ENCODE data around the gene ELF4.

The ELF4 gene

GRCh38 chrX:130024127-130024526 lies 86.2 kb downstream of the ELF4 start:
- TF ChIP-seq EZH2phosphoT487 (IDR thresholded peaks at IDR 0.05; ENCODE audit: borderline replicate concordance) = no peak
- Histone ChIP-seq H4K20me1 (ENCODE audit: insufficient read depth, low read length, poor library complexity, severe bottlenecking) (peaks cover 11% of the 10 kb centered on the region), H3K9me3 (ENCODE audit: insufficient read depth, low read depth, low read length) (no peaks in the 10 kb centered on the region), H3K4me3 (ENCODE audit: low read length, poor library complexity, severe bottlenecking) (no peak overlapping the region), H3K9ac (ENCODE audit: low read depth, low read length, poor library complexity, severe bottlenecking) (no peak overlapping the region), H3K4me2 (ENCODE audit: low read depth, low read length, poor library complexity, severe bottlenecking) (peak overlapping the region; percentile 44), H3K9me2 (replicated peaks; ENCODE audit: low read depth, low read length) (no peaks in the 10 kb centered on the region), H3K36me3 (ENCODE audit: insufficient read depth, low read length) (peaks cover 86% of the 10 kb centered on the region), H3K4me1 (ENCODE audit: insufficient read depth, low read length, poor library complexity, severe bottlenecking) (peaks cover 7% of the 10 kb centered on the region), H3K79me2 (ENCODE audit: insufficient read depth, low read length) (peaks cover 8% of the 10 kb centered on the region; the same call in 1 of the 2 replicates), H3K27me3 (ENCODE audit: insufficient read depth, low read length, poor library complexity, severe bottlenecking) (no peaks in the 10 kb centered on the region), H3F3A (ENCODE audit: low read depth) (no peaks in the 10 kb centered on the region), H2AFZ (ENCODE audit: low read length) (no peak overlapping the region)

DNA sequence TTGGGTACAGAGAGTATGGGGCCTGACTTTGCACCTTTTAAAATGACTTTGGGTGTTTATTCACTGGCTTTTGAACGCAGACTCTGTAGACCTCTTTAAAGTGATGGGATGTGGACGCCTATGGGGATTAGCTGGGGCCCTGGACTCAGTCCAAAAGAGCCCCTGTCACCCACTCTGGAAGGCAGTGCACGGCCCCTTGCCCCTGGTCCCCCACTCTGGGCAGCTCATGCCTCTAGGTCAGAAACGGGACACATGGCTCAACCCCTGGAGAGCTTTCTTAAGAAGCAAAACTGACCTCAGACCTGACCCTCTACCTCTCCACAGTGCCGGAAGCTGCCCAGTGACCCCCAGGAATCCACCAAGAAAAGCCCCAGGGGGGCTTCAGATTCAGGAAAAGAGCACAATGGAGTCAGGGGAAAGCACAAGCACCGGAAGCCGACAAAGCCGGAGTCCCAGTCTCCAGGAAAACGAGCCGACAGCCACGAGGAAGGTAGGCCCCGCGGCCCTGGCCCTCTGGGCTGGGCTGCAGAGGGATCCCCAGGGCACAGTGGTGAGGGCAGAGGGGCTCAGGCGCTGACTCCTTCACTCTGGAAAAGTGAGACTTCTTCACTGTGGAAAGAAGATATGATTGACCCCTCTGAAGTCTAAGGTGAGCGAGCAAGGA lies 89.5 kb downstream of the ELF4 start:
- TF ChIP-seq, protein P1, sequence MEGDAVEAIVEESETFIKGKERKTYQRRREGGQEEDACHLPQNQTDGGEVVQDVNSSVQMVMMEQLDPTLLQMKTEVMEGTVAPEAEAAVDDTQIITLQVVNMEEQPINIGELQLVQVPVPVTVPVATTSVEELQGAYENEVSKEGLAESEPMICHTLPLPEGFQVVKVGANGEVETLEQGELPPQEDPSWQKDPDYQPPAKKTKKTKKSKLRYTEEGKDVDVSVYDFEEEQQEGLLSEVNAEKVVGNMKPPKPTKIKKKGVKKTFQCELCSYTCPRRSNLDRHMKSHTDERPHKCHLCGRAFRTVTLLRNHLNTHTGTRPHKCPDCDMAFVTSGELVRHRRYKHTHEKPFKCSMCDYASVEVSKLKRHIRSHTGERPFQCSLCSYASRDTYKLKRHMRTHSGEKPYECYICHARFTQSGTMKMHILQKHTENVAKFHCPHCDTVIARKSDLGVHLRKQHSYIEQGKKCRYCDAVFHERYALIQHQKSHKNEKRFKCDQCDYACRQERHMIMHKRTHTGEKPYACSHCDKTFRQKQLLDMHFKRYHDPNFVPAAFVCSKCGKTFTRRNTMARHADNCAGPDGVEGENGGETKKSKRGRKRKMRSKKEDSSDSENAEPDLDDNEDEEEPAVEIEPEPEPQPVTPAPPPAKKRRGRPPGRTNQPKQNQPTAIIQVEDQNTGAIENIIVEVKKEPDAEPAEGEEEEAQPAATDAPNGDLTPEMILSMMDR (conservative IDR thresholded peaks at IDR 0.05; ENCODE audit: low read length) = no peak
- TF ChIP-seq EZH2phosphoT487 (IDR thresholded peaks at IDR 0.05; ENCODE audit: borderline replicate concordance) = no peak
- no peak overlapping the region for H3K4me3 ChIP-seq (ENCODE audit: low read length, poor library complexity, severe bottlenecking)
- H3K4me1 ChIP-seq (ENCODE audit: insufficient read depth, low read length, poor library complexity, severe bottlenecking) = peaks cover 7% of the 10 kb centered on the region
- H3K79me2 ChIP-seq (ENCODE audit: insufficient read depth, low read length) = peaks cover 32% of the 10 kb centered on the region
- H3K4me2 ChIP-seq (ENCODE audit: low read depth, low read length, poor library complexity, severe bottlenecking) = no peak overlapping the region
- no peaks in the 10 kb centered on the region for H3K9me2 ChIP-seq (replicated peaks; ENCODE audit: low read depth, low read length)
- no peak overlapping the region for H2AFZ ChIP-seq (ENCODE audit: low read length)
- no peaks in the 10 kb centered on the region for H3K27me3 ChIP-seq (ENCODE audit: insufficient read depth, low read length, poor library complexity, severe bottlenecking)
- H4K20me1 ChIP-seq (ENCODE audit: insufficient read depth, low read length, poor library complexity, severe bottlenecking) = peaks cover 17% of the 10 kb centered on the region
- H3K9me3 ChIP-seq (ENCODE audit: insufficient read depth, low read depth, low read length) = no peaks in the 10 kb centered on the region
- peaks cover 78% of the 10 kb centered on the region; the same call in 1 of the 2 replicates for H3K36me3 ChIP-seq (ENCODE audit: insufficient read depth, low read length)
- H3F3A ChIP-seq (ENCODE audit: low read depth) = no peaks in the 10 kb centered on the region
- no peak overlapping the region for H3K9ac ChIP-seq (ENCODE audit: low read depth, low read length, poor library complexity, severe bottlenecking)

DNA sequence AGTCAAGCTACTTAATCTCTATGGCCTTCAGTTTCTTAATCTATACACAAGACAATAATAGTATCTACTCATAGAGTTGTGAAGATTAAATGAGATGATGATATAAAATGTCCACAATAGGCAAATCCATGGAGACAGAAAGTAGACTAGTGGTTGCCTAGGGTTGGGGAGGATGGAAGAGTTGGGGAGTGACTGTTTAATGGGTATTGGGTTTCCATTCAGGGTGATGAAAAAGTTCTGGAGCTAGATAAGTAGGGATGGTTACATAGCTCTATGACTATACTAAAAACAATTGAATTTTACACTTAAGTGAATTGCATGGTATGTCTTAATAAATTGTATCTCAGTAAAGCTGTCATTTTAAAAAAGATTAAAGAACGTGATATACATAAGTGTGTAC lies 92.2 kb downstream of the ELF4 start:
- H2AFZ ChIP-seq (ENCODE audit: low read length) = no peak overlapping the region
- H3K9me3 ChIP-seq (ENCODE audit: insufficient read depth, low read depth, low read length) = no peaks in the 10 kb centered on the region
- no peaks in the 10 kb centered on the region for H3K27me3 ChIP-seq (ENCODE audit: insufficient read depth, low read length, poor library complexity, severe bottlenecking)

More for the DNA sequence above, 92.2 kb downstream of the ELF4 start:
- Histone ChIP-seq H3K4me2 (ENCODE audit: low read depth, low read length, poor library complexity, severe bottlenecking) (no peak overlapping the region), H3K4me1 (ENCODE audit: insufficient read depth, low read length, poor library complexity, severe bottlenecking) (no peaks in the 10 kb centered on the region), H3F3A (ENCODE audit: low read depth) (no peaks in the 10 kb centered on the region), H3K9ac (ENCODE audit: low read depth, low read length, poor library complexity, severe bottlenecking) (no peak overlapping the region), H4K20me1 (ENCODE audit: insufficient read depth, low read length, poor library complexity, severe bottlenecking) (peaks cover 13% of the 10 kb centered on the region), H3K9me2 (replicated peaks; ENCODE audit: low read depth, low read length) (no peaks in the 10 kb centered on the region), H3K36me3 (ENCODE audit: insufficient read depth, low read length) (peaks cover 77% of the 10 kb centered on the region; the same call in 1 of the 2 replicates), H3K79me2 (ENCODE audit: insufficient read depth, low read length) (peaks cover 34% of the 10 kb centered on the region), H3K4me3 (ENCODE audit: low read length, poor library complexity, severe bottlenecking) (no peak overlapping the region)
- TF ChIP-seq, protein P1 (conservative IDR thresholded peaks at IDR 0.05; ENCODE audit: low read length) = no peak
- no peak for TF ChIP-seq EZH2phosphoT487 (IDR thresholded peaks at IDR 0.05; ENCODE audit: borderline replicate concordance)
